Amygdala (tissue), 56 donors: ENCODE results near the gene CD2BP2.
A peak's percentile ranks its signal among the peaks of the same experiment; 100 is the strongest.
"Not testable (repeated sequence)": the region's sequence is repeated elsewhere in the genome, so short reads cannot be mapped to it uniquely, and the experiment has no call there.

ENCODE experiments used
- DNase-seq, 56 donors: peaks; one replicate each; lab custom pipeline; 2025; lab: John Stamatoyannopoulos, UW

The CD2BP2 gene

DNA sequence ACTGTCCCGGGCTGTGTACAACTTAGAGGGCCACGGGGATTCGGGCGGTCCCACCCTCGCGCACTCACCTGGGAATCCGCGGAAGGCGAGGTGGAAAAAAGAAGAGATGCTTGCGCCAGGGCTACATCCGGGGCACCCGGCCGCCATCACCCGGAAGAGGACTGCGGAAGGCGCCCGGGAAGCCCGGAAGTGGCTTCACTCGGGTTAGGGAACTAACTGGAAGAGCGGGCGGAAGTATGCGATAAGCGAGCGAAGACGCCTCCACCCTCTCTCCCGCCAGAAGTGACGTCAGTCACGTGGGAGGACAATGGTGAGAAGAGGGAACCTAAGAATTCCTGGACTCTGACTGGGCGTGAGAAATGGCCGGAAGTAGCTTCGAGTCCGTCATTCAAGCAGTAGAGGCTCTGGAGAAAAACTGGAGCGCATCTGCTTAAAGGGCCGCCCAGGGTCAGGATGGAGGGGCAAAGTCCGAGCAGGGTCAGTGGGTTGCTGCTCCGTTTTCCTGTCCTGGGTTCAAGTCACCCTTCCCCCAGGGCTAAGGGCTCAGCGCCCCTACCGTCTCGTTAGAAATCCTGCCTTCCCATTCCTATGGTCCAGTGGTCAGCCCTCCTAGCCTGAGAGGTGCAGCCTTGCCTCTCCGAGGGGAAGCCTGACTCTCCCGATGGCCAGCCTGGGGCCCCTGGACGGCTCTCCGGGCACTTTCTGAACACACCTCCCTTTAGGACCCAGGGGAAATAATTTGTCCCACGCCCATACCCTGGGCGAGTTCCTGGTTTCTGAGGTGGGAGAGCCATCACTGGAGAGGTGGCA is at the start of gene CD2BP2:
Gene CD2BP2 (minus strand): TSS at position 165 of the 810 bp plus-strand sequence. CDS start 627 bp downstream, outside the sequence.
- DNase-seq, result peak; percentile 41 to 99 (median 93)

DNA sequence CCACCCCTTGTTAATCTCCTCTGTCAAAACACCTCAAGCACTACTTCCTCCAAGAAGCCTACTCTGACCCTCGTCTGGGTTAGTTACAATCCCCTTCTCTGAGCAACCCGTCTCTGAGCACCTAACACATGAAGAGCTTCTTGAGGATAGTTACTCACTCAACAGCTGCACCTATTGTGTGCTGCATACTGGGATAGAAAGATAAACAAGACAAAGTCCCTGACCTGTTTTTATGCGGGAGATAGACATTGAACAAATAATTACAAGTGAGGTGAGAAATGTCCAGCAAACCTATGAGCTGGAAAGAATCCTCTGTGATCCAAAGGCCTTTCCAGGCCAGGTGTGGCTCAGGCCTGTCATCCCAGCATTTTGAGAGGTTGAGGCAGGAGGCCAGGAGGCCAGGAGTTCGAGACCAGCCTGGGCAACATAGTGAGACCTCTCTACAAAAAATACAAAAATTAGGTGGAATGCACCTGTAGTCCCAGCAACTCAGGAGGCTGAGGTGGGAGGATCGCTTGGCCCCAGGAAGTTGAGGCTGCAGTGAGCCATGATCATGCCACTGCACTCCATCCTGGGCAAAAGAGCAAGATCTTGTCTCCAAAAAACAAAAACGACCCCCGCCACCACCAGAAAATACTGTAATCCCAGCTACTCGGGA is 46.8 kb upstream of the CD2BP2 start:
- DNase-seq, result no peak

DNA sequence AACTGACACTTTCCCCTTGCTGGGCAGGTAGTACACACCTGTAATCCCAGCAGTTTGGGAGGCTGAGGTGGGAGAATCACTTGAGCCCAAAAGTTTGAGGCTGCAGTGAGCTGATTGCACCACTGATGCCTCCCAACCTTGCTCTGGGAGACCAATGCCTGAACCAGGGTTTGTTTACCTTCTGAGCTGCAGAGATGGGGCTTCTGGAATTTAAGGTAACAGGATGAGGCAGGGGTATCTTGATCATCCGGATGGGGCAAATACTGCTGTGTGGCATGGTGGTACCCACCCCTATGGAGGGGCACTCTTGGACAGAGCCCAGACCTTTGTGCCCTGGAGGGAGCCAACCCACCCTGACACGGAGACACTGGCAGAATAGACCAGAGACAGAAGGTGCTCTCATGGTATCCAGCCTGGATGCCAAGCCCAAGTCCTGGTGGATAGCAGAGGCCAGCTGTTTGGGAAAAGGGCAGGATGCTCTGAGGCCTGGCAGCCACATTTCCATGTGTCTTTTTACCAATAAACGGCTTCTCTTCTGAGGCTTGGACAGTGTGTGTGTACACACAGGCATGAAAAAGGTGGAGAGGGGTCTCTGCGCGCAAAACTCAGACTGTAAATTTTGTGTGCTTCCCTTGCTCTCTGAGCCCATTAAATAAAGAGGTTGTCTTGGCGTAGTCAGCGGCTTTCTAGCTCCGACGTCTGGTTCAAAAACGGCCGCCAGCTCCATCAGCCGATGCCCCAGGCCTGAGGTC is 44.5 kb upstream of the CD2BP2 start:
- peak in 1 of 56 donors; percentile 22 for DNase-seq

DNA sequence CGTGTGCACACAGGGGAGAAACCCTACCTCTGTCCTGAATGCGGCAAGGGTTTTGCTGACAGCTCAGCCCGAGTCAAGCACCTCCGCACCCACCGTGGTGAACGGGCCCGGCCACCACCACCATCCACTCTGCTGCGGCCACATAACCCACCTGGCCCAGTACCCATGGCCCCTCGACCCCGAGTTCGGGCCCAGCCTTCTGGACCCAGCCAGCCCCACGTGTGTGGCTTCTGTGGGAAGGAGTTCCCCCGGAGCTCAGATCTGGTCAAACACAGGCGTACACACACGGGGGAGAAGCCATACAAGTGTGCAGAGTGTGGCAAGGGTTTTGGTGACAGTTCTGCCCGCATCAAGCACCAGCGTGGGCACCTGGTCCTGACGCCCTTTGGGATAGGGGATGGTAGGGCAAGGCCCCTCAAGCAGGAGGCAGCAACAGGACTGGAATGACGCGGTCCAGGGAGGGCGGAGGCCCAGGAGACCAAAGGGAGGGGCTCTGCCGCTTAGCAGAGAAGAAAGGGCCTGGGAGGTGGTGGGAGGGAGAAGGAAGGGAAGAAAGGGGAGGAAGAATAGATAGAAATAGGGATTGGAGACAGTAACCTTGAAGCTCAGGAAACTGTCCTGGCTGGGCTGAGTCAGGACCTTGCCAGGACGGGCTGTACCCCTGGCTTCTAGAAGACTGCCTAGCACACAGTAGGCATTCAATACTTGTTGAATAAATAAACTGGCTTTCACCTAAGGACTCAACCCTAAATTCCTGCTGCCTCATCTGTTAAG is 43.7 kb upstream of the CD2BP2 start:
- DNase-seq, result no peak

DNA sequence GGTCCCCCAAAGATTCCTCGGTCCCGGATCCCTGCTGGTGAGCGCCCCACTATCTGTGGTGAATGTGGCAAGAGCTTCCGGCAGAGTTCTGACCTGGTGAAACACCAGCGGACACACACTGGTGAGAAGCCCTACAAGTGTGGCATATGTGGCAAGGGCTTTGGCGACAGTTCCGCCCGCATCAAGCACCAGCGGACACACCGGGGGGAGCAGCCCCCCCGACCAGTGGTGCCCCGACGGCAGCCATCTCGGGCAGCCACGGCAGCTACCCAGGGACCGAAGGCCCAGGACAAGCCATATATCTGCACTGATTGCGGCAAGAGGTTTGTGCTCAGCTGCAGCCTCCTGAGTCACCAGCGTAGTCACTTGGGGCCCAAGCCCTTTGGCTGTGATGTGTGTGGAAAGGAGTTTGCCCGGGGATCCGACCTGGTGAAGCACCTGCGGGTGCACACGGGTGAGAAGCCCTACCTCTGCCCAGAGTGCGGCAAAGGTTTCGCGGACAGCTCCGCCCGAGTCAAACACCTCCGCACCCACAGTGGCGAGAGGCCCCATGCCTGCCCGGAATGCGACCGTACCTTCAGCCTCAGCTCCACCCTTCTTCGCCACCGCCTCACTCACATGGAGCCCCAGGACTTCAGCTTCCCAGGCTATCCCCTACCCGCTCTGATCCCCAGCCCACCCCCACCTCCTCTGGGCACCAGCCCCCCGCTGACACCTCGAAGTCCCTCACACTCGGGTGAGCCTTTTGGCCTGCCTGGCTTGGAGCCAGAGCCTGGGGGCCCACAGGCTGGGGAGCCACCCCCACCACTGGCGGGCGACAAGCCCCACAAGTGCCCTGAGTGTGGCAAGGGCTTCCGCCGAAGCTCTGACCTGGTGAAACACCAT is 42.9 kb upstream of the CD2BP2 start:
- DNase-seq, result no peak

DNA sequence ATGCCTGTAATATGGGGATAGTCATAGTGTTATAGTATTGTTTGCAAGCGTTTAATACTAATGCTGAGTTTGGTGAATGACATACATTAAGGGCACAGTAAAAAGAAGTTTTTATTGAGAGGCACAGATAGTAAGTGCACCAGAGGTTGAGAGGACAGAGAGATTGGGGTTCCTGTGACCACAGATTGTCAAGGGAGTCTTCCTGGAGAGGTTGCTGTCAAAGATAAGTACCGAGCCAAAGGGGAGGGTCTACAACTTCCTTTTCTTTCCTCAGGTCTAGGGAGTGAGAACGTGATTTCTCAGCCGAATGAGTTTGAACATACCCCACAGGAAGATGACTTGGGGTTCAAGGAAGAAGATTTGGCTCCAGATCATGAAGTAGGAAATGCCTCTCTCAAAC is 41.9 kb upstream of the CD2BP2 start:
- DNase-seq, result no peak

DNA sequence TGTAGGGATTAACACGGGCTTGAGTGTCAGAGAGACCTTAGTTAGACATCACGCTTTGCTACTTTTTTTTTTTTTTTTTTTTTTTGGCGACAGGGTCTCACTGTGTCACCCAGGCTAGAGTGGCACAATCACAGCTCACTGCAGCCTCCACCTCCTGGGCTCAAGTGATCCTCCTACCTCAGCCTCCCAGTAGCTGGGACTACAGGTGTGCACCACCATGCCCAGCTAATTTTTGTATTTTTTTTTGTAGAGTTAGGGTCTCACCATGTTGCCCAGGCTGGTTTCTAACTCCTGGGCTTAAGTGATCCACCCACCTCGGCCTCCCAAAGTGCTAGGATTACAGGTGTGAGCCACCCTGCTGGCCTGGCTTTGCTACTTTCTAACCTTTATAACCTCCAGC is 41.5 kb upstream of the CD2BP2 start:
- DNase-seq, result not testable (repeated sequence)

DNA sequence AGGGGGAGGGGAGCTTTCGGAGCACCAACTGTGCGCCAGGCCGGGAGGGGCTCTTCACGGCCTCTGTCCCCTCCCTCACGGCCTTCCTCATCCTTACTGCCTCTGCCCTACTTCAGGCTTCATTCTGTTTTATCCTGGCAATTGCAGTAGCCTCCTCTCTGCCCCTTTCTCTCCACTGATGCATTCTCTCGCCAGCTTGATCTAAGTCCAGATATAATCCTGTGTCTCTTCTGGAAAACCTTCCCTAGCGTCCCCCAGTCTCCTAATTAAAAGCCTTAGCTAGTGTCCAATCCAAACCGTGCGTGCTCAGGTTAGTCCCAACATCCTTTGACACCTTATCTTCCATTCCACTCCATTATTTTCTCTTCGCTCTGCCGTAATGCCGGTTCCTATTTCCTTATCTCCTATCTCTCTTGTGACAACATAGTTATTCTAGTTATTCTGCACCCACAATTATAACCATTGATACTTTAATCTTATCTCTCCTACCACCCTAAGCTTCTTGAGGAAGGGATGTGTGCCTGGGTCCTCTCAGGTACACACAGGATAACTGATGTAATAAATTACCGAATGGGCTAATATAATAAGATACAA is 41.0 kb upstream of the CD2BP2 start:
- no peak for DNase-seq

DNA sequence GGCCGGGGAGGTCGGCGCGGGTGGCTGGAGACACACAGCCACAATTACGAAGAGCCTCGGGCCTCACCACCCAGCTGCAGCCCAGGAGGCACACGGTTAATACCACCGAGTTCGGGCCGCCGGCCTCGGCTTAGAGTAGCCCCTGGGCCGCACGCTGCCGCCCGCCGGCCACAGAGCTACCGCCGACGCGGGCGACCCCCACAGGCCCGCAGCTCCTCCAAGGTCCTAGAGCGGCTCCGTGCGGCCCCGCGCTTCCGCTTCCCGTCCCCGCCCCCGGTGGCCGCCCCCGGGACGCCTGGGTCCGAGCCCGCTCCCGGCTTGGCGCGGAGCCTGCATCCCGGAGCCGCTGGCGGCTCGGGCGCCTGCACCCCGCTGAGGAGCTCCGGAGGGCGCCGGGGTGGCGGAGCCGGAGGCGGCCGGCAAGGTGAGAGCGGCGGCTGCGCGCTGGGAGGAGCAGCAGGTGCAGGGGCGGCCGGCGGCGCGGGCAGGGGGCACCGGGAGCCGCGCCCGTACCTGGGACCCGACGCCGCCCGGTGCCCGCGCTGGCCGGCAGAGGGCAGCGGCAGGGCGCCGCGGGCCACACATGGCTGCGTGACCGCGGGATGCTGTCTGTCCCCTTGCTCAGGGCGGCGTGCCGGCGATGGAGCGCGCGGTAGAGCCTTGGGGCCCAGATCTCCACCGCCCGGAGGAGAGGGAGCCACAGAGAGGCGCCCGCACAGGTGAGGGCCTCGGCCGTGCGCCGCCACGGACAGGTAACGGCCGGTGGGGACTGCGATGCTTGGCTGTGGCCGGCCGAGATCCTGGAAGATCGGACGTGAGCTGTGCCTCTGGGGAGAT is 40.3 kb upstream of the CD2BP2 start, which contains the start of gene ZNF48:
Gene ZNF48 (plus strand): TSS at position 266 of the 837 bp plus-strand sequence. CDS start 375 bp downstream, at position 641.
- DNase-seq, result peak in 55 of 56 donors; percentile 48 to 92 (median 79)

DNA sequence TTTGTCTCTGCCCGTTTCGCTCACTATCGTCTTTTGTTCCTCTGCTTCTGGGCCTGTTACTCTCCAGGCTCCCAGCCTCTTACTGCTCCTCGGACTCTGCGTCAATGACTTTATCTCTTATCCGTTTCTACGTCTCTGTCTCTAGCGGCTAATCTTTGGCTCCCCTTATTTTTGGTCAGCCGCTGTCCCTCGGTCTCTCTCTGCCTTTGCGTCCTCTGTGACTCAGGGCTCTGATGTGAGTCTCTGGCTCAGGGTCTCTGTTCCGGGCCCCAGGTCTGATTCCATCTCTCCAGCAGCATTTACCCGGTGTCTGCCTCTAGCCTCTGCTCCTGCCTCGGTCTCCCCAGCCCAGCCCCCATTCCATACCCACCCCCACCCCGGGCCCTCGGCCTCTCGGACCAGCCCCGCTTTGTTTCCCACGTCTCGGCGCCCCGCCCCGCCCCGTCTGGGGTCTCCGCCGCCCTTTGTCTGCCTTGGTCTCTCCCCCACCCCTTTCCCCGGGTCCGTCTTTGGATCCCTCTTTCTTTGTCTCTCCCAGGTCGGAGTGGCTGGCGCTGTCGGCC is 39.6 kb upstream of the CD2BP2 start:
- peak in 3 of 56 donors; percentile 21 to 71 (median 33) for DNase-seq

DNA sequence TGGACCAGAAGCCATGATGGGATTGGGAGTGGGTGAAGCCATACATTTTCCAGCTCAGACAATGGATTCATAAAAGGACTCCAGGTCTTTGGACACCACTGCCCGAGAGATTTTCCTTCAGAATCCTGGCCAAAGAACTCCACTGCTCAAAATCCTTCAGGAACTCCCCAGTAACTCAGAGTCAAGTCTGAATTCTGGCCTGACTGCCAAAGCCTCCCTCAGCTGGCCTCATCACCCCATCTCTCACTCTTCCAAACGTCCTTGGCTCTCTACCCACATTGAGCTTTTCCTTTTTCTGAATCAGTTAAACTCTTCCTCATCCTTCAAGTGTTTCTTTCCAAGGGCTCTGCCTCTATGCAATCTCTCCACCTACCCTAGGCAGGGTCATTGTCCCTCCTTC is 28.4 kb upstream of the CD2BP2 start:
- DNase-seq, result no peak

DNA sequence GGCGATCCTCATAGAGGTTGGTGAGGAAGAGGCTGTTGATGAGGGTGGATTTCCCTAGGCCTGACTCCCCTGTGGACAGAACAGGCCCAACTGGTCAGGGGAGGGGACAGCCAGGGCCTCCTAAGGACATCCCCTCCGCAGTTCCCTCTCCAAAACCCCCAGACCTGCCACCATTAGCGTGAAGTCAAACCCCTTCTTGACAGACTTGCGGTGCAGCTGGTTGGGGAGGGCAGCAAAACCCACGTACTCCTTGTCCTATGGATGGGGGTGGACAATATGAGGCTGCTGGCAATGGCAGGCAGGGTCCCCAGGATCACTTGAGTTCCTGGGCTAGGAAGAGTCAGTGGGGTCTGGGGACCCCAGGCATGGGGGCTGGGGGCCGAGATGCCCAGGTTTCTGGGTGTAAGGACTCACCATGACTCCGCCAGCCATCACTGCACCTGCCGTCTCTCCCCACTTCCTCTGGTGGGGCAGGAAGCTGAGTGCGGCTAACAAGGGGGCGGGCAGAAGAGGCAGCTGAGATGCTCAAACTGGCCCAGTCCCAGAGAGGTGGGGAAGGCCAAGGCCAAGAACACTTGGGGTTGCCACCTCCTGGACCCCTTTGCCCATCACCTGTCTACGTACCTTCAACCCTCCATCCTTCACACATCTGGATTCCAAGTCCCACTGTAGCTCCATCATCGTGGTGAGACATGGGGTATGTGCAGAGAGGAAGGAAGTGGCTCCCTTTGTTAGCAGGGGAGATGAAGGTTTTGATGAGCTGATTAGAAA is 27.2 kb upstream of the CD2BP2 start, which contains the start of gene SEPTIN1:
Gene SEPTIN1 (minus strand): TSS at position 451 of the 771 bp plus-strand sequence. CDS start 19 bp downstream, at position 432.
- no peak for DNase-seq

DNA sequence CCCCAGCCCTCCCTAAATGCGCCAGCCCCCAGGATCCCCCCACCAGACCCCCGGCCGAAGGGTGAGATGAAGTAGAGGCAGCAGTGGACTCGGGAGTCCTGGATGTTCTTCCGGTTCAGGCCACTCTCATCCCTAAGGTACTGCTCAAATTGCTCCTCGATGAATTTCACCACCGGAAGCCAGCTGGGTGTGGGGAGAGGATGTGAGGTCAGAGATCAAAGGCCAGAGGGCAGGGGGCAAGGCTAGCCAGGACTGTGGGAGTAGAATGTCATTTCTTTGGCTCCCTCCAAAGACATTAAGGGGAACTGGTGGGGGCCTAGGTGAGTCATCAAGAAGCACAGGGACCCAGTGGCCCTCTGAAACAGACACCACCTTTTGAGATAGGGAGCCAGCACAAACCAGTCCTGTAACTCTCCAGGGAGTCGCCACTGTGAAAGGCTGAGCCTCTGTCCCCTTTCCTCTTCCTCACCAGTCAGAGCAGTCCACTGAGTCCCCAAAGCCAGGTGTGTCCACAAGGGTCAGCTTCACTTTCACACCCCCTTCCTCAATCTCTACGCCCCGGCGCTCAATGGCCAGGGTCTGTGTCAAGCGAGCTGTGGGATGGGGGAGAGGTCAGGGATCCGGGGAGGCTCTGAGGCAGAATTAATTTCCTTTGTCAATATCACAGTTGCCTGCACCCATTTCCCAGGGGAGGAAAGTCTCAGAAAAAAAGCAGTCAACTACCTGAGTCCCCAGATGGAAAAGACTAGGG is 26.4 kb upstream of the CD2BP2 start:
- DNase-seq, result peak in 1 of 56 donors; percentile 8

DNA sequence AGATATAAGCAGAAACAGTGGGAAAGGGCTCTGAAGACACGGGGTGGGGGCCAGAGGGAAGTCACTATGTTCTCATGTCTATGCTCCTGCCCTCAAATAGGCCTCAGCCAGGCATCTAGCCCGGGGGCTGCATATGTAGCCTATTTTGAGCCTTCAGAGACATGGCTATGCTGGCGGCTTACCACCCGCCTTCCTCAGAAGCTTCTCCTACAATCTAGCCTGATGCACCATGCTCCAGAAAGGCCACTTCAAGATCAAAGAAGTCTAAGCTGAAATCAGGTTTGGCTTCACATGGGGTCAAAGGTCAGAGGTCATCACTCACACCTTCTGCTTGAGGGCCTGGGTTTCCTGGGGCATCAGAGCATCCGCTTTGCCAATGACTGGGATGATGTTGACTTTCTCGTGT is 25.7 kb upstream of the CD2BP2 start:
- peak in 1 of 56 donors; percentile 18 for DNase-seq

DNA sequence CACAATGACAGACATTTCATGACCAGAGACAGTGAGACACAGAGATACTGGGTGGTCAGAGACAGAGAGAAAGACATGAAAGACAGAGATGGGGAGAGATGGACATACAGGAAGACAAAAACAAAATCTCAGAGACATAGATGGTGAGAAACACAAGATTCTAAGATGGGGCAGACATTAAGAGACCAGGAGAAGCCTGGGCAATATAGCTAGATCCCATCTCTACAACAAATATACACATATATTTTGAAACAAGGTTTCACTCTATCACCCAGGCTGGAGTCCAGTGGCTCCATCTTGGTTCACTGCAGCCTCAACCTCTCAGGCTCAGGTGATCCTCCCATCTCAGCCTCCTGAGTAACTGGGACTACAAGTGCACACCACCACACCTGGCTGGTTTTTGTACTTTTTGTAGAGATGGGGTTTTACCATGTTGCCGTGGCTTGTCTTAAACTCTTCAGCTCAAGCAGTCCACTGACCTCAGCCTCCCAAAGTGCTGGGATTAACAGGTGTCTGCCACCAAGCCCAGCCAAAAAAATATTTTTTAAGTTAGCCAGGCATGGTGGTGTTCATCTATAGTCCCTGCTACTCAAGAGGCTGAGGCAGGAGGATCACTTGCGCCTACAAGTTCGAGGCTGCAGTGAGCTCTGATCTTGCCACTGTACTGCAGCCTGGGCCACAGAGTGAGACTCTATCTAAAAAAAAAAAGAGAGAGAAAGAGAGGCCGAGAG is 25.1 kb upstream of the CD2BP2 start:
- DNase-seq, result no peak
